RWPE2 (cell line): ENCODE measurements around the gene STAP2.

ENCODE experiments used
- ATAC-seq: fragments of 200-7000 bp; cut with Tn5 transposase; 3 replicates; pipeline ENCODE4 v1.9.1; 2021; ENCODE audit warnings: low read depth
- DNase-seq: peaks from one replicate; pipeline ENCODE4 v3.0.0-alpha.2; 2020; ENCODE audit warnings: low spot score
- H3K27ac ChIP-seq: fragments of 450-650 bp; 2 replicates; pipeline ENCODE4 v1.5.1; 2017; ENCODE audit warnings: mild to moderate bottlenecking; ENCODE audit not compliant: poor library complexity, severe bottlenecking
- H3K27me3 ChIP-seq: fragments of 250-450 bp; sonication (Bioruptor Pico); 2 replicates; pipeline ENCODE4 v1.5.1; 2021; ENCODE audit warnings: mild to moderate bottlenecking, moderate library complexity; ENCODE audit not compliant: insufficient read depth, poor library complexity, severe bottlenecking
- H3K36me3 ChIP-seq: fragments of 250-450 bp; sonication (Bioruptor Pico); 2 replicates; pipeline ENCODE4 v1.5.1; 2020; ENCODE audit warnings: low read depth, mild to moderate bottlenecking, moderate library complexity
- H3K4me1 ChIP-seq: fragments of 250-450 bp; sonication (Bioruptor Pico); 2 replicates; pipeline ENCODE4 v1.5.1; 2021; ENCODE audit warnings: mild to moderate bottlenecking, moderate library complexity; ENCODE audit not compliant: insufficient read depth, poor library complexity, severe bottlenecking
- H3K4me3 ChIP-seq: fragments of 250-450 bp; sonication (Bioruptor Pico); 2 replicates; pipeline ENCODE4 v1.5.1; 2021; ENCODE audit warnings: mild to moderate bottlenecking, moderate library complexity; ENCODE audit not compliant: severe bottlenecking
- H3K9me3 ChIP-seq: fragments of 250-450 bp; sonication (Bioruptor Pico); 2 replicates; pipeline ENCODE4 v1.5.1; 2021; ENCODE audit warnings: mild to moderate bottlenecking, moderate library complexity; ENCODE audit not compliant: severe bottlenecking
- TF ChIP-seq, protein P1 (sequence below): fragments of 450-650 bp; IDR thresholded peaks from one replicate; pipeline ENCODE4 v1.5.1; 2017; ENCODE audit warnings: mild to moderate bottlenecking, moderate library complexity; ENCODE audit not compliant: poor library complexity, severe bottlenecking

STAP2 gene

DNA sequence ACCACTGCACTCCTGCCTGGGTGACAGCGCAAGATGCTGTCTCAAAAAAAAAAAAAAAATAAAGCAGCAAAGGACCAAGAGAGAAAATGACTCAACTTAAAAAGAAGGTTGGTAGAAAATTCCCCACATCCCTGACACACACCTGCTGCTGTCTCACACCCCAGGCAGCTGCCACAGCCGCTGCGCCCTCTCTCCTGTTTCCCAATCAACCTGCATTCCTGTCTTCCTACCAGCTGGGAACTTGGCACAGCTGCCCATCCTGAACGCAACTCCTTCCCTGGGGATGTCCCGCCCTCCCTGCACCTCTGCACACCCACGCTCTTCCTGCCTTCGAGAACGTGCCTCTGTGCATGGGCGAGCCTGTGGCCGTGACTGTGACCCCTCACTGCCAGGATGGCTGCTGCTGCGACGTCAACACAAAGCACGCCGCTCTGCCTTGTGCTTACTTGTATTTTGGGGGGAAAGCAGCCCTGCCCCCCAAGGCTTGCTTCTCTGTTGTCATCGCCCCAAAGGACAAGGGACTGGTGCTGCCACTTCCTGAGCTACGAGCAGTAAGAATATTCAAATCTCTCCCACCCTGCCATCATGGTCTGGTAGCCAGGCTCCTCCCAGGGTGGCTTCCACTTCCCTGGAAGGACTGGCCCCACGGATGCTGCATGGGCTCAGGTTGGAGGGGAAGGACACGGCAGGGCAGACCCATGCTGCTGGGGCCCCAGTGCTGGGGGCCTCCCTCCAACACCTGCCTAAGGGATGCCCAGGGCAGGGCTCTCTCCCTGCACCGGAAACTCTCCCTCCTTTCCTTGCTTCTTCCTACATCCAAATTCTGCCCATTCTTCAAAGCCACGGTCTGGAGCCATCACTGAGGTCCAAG is 41.0 kb upstream of the STAP2 start:
- Histone ChIP-seq H3K27me3 (no peaks in the 10 kb centered on the region), H3K4me1 (peaks cover 56% of the 10 kb centered on the region), H3K36me3 (peaks cover 2% of the 10 kb centered on the region), H3K9me3 (no peaks in the 10 kb centered on the region), H3K4me3 (no peak overlapping the region), H3K27ac (peak overlapping the region; percentile 90)
- DNase-seq (peak; percentile 96), ATAC-seq (peak; percentile 46)
- TF ChIP-seq, protein P1, sequence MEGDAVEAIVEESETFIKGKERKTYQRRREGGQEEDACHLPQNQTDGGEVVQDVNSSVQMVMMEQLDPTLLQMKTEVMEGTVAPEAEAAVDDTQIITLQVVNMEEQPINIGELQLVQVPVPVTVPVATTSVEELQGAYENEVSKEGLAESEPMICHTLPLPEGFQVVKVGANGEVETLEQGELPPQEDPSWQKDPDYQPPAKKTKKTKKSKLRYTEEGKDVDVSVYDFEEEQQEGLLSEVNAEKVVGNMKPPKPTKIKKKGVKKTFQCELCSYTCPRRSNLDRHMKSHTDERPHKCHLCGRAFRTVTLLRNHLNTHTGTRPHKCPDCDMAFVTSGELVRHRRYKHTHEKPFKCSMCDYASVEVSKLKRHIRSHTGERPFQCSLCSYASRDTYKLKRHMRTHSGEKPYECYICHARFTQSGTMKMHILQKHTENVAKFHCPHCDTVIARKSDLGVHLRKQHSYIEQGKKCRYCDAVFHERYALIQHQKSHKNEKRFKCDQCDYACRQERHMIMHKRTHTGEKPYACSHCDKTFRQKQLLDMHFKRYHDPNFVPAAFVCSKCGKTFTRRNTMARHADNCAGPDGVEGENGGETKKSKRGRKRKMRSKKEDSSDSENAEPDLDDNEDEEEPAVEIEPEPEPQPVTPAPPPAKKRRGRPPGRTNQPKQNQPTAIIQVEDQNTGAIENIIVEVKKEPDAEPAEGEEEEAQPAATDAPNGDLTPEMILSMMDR = no peak

DNA sequence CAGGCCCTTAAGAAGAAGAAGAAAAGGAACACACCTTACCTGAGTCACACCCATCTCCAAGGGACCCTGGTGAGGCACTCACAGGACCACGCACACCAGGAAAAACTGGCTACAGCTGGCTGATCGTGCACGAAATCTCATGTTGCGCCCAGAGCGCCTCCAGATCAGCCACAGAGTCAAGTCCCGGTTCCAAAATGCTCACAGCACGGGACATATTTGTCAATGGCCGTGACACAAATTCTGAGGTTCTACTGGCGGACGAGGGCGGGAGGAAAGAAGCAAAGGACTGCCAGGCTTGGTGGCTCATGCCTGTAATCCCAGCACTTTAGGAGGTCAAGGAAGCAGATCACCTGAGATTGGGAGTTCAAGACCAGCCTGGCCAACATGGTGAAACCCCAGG is 40.3 kb upstream of the STAP2 start:
- H3K4me1 ChIP-seq = peaks cover 63% of the 10 kb centered on the region
- H3K27ac ChIP-seq = peak overlapping the region; percentile 90
- H3K27me3 ChIP-seq = no peaks in the 10 kb centered on the region
- H3K9me3 ChIP-seq = no peaks in the 10 kb centered on the region
- no peak for DNase-seq
- no peak for ATAC-seq
- no peak overlapping the region for H3K4me3 ChIP-seq
- H3K36me3 ChIP-seq = no peaks in the 10 kb centered on the region; the same call in 1 of the 2 replicates
- TF ChIP-seq, protein P1 = no peak

- DNase-seq = peak; percentile 58
- H3K4me1 ChIP-seq = peaks cover 63% of the 10 kb centered on the region
These were observed 38.6 kb upstream of the STAP2 start for GRCh38 chr19:4376991-4377781.

GRCh38 chr19:4376671-4376990 is 38.0 kb upstream of the STAP2 start:
- Histone ChIP-seq H3K27me3 (no peaks in the 10 kb centered on the region), H3K9me3 (no peaks in the 10 kb centered on the region), H3K4me3 (no peak overlapping the region), H3K4me1 (peaks cover 60% of the 10 kb centered on the region), H3K27ac (peak overlapping the region; percentile 90), H3K36me3 (no peaks in the 10 kb centered on the region; the same call in 1 of the 2 replicates)
- ATAC-seq = no peak
- no peak for DNase-seq
- TF ChIP-seq, protein P1 = no peak

More at GRCh38 chr19:4376991-4377781, 38.6 kb upstream of the STAP2 start:
- Histone ChIP-seq H3K27me3 (no peaks in the 10 kb centered on the region), H3K9me3 (no peaks in the 10 kb centered on the region), H3K36me3 (no peaks in the 10 kb centered on the region; the same call in 1 of the 2 replicates), H3K4me3 (no peak overlapping the region), H3K27ac (peak overlapping the region; percentile 90)
- TF ChIP-seq, protein P1 = no peak
- peak; percentile 17 for ATAC-seq
